Measurements from ENCODE around the gene GPRIN3.

- no peak for TF ChIP-seq IRF3 (IDR thresholded peaks at IDR 0.05)
- no peak for TF ChIP-seq CTCF (IDR thresholded peaks at IDR 0.05 in 2 of 3, conservative IDR thresholded peaks at IDR 0.05 in 1 of 3; ENCODE audit: control insufficient read depth in 2 of 3, extremely low read depth in 1 of 3, insufficient read depth in 1 of 3, low read depth in 3 of 3, low read length in 3 of 3)
- TF ChIP-seq MAX (IDR thresholded peaks at IDR 0.05; ENCODE audit: low read depth, low read length): no peak
- TF ChIP-seq CEBPZ (IDR thresholded peaks at IDR 0.05; ENCODE audit: low read depth, low read length): no peak
- no peak for TF ChIP-seq RFX5 (IDR thresholded peaks at IDR 0.05; ENCODE audit: low read depth, low read length)
- TF ChIP-seq CREM (IDR thresholded peaks at IDR 0.05; ENCODE audit: low read depth): no peak
- no peak for TF ChIP-seq REST (IDR thresholded peaks at IDR 0.05; ENCODE audit: low read depth, low read length)
- no peak for TF ChIP-seq ZNF274 (IDR thresholded peaks at IDR 0.05; ENCODE audit: insufficient read depth, insufficient read length)
- TF ChIP-seq EP300 (IDR thresholded peaks at IDR 0.05; ENCODE audit: borderline replicate concordance in 1 of 2, control insufficient read depth in 1 of 2, low read depth in 2 of 2, low read length in 2 of 2): no peak
- TF ChIP-seq TAF1 (IDR thresholded peaks at IDR 0.05; ENCODE audit: borderline replicate concordance, low read depth, low read length): no peak
- no peak for TF ChIP-seq HSF1 (IDR thresholded peaks at IDR 0.05; ENCODE audit: low read depth, low read length)
- TF ChIP-seq POU2F2 (IDR thresholded peaks at IDR 0.05; ENCODE audit: borderline replicate concordance, low read depth, low read length): no peak
- TF ChIP-seq NKRF (conservative IDR thresholded peaks at IDR 0.05): no peak
Observed at GRCh38 chr4:89295415-89295927, 12.1 kb downstream of the GPRIN3 start.
